ENCODE measurements around the gene CACNA1C.

DNA sequence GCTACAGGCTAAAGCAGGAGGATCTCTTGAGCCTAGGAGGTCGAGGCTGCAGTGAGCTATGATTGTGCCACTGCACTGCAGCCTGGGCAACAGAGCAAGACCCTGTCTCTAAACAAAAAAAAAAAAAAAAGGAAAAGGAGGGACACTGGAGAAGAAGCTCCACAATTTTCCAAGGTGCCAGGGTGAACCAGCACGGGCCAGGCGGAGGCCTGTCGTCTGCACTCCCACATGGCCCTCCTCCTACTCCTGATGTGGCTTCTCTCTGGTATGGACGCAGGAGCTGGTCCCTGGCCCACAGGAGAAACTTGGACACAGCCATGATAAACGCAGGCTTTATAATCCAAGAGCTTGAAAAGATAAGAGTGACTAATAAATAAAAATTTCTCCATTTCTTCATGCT lies 341.2 kb downstream of the CACNA1C start:
- TF ChIP-seq, protein P1, sequence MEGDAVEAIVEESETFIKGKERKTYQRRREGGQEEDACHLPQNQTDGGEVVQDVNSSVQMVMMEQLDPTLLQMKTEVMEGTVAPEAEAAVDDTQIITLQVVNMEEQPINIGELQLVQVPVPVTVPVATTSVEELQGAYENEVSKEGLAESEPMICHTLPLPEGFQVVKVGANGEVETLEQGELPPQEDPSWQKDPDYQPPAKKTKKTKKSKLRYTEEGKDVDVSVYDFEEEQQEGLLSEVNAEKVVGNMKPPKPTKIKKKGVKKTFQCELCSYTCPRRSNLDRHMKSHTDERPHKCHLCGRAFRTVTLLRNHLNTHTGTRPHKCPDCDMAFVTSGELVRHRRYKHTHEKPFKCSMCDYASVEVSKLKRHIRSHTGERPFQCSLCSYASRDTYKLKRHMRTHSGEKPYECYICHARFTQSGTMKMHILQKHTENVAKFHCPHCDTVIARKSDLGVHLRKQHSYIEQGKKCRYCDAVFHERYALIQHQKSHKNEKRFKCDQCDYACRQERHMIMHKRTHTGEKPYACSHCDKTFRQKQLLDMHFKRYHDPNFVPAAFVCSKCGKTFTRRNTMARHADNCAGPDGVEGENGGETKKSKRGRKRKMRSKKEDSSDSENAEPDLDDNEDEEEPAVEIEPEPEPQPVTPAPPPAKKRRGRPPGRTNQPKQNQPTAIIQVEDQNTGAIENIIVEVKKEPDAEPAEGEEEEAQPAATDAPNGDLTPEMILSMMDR (IDR thresholded peaks at IDR 0.05), result no peak
- no peak for TF ChIP-seq POLR2A (IDR thresholded peaks at IDR 0.05)
